Measurements from ENCODE around the gene CD48.

DNA sequence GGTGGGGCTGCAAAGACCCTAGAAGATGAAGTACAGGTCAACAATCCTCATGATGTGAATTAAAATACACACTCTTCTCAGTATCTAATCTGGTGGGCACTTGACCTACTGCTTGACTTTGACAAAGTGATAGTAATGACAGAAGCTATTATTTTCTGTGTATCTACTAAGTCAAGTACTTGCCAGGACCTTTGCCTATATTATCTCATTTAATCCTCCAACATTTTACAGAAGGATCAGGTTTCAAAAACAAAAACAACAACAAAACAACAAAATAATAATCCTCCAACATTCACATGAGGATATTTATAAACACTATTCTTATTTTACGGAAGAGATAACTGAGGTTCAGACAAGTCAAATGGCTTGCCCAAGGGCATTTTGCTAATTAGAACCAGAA is 4.4 kb upstream of the CD48 start:
- TF ChIP-seq, protein P1, sequence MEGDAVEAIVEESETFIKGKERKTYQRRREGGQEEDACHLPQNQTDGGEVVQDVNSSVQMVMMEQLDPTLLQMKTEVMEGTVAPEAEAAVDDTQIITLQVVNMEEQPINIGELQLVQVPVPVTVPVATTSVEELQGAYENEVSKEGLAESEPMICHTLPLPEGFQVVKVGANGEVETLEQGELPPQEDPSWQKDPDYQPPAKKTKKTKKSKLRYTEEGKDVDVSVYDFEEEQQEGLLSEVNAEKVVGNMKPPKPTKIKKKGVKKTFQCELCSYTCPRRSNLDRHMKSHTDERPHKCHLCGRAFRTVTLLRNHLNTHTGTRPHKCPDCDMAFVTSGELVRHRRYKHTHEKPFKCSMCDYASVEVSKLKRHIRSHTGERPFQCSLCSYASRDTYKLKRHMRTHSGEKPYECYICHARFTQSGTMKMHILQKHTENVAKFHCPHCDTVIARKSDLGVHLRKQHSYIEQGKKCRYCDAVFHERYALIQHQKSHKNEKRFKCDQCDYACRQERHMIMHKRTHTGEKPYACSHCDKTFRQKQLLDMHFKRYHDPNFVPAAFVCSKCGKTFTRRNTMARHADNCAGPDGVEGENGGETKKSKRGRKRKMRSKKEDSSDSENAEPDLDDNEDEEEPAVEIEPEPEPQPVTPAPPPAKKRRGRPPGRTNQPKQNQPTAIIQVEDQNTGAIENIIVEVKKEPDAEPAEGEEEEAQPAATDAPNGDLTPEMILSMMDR (IDR thresholded peaks at IDR 0.05): no peak
- TF ChIP-seq POLR2AphosphoS5 (IDR thresholded peaks at IDR 0.05): no peak
- TF ChIP-seq POLR2A (IDR thresholded peaks at IDR 0.05): no peak

All from upper lobe of left lung (tissue), 4 donors.